GM12864 (cell line): Measurements from ENCODE around the gene AKAP13.
"Not testable (repeated sequence)": the region's sequence is repeated elsewhere in the genome, so short reads cannot be mapped to it uniquely, and the experiment has no call there.

Source experiments
- DNase-seq: peaks from one replicate; pipeline ENCODE4 v3.0.0-alpha.2; 2011; ENCODE audit warnings: low read depth
- H3K4me3 ChIP-seq: 2 replicates; pipeline ENCODE4 v1.5.1; 2011; ENCODE audit warnings: mild to moderate bottlenecking, low read depth, low read length, control low read depth
- TF ChIP-seq, protein P1 (sequence below): IDR thresholded peaks from 2 replicates; pipeline ENCODE4 v1.5.1; 2011; ENCODE audit warnings: low read depth, mild to moderate bottlenecking, moderate library complexity, low read length, control low read depth, inconsistent platforms; ENCODE audit errors: missing control alignments

Gene AKAP13

DNA sequence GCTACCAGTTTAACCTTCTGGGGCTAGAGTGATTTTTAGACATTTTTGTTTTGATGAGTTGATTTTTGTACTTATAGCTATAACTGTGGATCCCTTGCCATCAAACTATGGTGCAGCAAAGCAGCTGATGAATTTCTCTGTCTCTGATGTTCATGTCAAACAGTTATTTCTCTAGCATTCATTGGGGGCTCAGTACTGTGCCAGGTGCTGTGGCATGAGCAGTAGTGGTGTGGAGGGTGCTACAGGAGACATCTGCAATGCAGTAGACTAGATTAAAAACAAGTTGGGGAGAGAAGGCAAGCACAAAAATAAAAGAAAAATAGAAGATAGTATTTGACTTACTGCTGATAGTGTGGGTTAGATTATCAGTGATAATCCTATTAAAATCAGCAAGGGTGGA lies 95.3 kb downstream of the AKAP13 start:
- no peak overlapping the region for H3K4me3 ChIP-seq
- no peak for DNase-seq
- TF ChIP-seq, protein P1, sequence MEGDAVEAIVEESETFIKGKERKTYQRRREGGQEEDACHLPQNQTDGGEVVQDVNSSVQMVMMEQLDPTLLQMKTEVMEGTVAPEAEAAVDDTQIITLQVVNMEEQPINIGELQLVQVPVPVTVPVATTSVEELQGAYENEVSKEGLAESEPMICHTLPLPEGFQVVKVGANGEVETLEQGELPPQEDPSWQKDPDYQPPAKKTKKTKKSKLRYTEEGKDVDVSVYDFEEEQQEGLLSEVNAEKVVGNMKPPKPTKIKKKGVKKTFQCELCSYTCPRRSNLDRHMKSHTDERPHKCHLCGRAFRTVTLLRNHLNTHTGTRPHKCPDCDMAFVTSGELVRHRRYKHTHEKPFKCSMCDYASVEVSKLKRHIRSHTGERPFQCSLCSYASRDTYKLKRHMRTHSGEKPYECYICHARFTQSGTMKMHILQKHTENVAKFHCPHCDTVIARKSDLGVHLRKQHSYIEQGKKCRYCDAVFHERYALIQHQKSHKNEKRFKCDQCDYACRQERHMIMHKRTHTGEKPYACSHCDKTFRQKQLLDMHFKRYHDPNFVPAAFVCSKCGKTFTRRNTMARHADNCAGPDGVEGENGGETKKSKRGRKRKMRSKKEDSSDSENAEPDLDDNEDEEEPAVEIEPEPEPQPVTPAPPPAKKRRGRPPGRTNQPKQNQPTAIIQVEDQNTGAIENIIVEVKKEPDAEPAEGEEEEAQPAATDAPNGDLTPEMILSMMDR = no peak

DNA sequence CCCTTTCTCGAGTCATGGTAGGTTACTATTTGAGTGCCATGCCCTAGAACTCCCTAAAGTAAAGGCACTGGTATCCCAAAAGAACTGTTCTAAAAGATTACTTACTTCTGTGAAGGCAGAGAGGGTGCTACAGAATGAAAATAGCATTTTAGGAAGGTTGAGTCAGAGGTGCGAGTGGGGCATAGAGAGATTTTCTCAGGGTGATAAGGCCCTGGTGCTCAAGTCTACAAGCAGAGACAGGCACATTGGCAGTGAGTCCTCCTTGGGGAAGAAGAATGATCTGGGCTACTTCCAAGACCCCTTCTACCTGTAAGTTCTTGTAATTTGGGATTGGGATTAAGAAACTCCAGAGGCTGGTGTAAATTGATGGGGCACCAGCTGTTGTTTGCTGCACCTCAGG lies 96.7 kb downstream of the AKAP13 start:
- TF ChIP-seq, protein P1 = no peak
- H3K4me3 ChIP-seq = no peak overlapping the region
- no peak for DNase-seq

DNA sequence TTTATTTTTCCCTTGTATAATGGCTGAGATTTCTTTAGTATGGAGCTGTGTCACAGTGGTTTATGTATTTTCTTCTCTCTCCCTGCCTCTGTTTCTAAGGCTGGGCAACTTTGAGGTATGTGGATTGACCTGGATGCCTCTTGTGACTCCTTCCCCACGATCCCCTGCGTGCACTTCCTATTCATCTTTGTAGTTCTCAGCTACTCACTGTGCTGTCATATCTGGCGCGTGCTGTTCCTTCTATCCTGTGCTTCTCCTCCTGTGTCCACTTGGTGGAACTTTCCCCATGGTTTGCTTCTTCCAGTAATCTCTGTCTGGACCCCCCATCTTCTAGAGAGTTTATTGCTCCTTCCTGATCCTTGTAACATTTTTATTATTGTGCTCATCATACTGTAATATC lies 97.3 kb downstream of the AKAP13 start:
- DNase-seq = no peak
- H3K4me3 ChIP-seq = no peak overlapping the region
- TF ChIP-seq, protein P1 = no peak

DNA sequence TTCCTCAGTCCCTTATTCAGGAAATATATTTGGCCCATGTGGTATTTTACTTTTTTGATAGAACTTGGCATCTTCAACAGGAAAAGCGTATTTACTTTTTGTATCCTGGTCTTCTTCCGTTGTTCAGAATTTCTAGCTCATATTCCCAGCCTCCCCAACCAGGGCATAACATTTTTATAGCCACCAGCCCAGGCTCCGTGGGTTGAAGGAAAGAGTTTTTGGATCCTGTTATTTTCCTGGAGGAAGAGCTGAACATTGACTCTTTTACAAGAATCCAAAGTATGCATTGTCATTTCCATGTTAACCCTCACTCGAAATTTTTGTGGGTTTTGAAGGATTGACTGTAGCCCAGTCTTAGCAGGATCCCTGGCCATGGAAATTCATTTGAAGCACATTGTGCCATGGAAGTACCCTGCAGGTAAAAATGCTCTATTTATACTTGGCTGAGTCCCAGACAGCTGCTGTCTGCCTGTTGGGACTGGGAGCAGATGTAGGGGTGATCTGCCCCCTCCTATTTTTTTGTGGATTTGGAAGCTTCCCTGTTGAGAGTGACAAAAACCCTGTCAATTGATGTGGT lies 98.8 kb downstream of the AKAP13 start:
- TF ChIP-seq, protein P1 = no peak
- DNase-seq = no peak
- H3K4me3 ChIP-seq = no peak overlapping the region

DNA sequence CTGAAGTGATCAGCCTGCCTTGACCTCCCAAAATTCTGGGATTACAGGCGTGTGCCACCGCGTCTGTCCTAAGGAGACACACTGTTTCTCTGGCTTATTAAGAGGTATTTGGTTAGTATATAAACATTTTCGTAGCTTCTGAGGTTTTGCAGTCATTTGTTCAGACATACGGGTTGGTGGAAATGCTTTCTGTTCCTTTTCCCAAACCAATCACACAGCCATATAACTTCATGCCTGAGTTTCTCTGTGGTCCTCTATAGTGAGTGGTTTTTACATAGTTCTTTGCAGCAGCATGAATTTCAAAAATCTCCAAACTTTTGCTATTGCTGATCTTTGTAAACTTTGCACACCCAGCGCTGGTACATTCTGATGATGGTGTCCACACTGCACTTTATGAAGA lies 100.5 kb downstream of the AKAP13 start:
- DNase-seq = no peak
- TF ChIP-seq, protein P1 = no peak
- no peak overlapping the region for H3K4me3 ChIP-seq

DNA sequence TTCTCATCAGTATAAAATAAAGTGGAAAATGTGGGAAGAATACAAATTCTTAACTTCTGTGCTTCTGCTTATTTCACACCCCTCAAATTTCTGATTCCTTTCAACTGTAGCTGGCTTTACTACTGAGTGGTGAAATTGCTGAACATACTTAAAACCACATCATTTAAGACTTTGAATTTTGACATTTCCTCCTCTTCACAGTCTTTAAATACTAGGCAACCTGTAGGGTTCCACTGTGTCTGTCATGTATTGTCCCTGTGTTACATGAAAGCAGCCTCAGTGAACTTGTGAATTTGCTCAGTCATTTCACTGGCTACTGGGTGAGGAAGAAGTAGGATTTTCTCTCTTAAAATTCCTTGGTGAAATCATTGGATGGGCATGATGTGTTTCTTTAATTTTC lies 101.1 kb downstream of the AKAP13 start:
- H3K4me3 ChIP-seq, DNase-seq: not testable (repeated sequence)

DNA sequence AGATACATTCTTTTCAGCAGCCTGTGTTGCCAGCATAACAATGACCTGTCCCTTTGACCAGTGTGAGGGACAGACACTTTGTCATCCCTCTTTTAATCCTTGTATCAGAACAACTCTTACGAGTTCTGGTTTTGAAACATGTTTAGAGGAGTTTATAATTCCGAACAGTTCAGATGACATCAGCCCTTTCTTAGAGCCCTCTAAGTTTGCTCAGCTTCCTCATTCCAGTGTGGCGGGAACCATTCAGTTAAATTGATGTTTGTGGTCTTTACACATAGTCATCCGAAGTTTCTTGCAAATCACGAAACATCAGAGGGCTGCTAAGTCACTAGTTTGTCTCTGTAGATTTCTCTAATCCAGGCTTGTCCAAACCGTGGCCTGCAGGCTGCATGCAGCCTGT lies 102.5 kb downstream of the AKAP13 start:
- TF ChIP-seq, protein P1 = no peak
- DNase-seq = no peak
- no peak overlapping the region for H3K4me3 ChIP-seq

DNA sequence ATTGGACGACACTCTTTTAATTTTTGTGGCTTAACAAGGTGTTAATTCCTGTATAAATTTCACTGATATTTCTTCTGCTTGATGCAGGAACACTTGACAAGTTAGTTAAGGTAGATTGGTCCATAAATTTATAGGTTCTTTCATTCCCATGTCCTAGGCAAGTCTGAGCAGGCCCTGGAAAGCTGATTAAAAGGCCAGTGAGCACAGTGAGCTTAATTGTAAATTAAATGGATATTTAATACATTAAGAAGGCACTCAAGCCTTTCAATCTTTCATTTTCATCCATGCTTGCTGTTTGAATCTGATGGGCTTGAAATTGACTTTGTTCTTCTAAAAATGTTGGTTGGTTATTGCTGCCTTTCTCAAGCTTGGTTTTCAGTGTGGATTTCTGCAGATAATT lies 103.6 kb downstream of the AKAP13 start:
- not testable (repeated sequence) for DNase-seq, H3K4me3 ChIP-seq

DNA sequence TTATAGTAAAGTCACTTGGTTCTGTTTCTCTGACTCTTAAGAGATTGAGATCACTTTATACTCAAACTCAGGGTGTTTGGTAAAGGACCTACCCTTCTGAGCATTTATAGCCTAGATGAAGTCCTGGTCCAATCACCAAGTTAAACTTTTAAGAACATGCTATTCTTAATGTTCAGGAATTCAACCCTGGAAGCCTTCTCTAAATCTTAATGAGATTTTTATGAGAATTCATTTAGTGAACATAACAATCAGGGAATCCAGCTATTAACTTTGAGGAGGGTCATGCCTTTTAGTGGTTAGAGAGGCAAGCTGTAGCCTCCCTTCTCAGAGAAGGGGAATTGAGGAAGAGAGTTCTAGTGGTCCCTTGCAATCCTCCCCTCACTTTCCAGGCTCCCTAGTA lies 104.5 kb downstream of the AKAP13 start:
- not testable (repeated sequence) for H3K4me3 ChIP-seq, DNase-seq
